Measurements from ENCODE around the gene SPDYE2B. TPM values are rescaled to one million over a fixed set of nuclear protein-coding genes. Genes with fewer than 3 reads are reported as not detected.
"Not testable (repeated sequence)": the region's sequence is repeated elsewhere in the genome, so short reads cannot be mapped to it uniquely, and the experiment has no call there.

SPDYE2B gene
- total and polyA plus RNA-seq, 2 donors (not counting 1 experiment from before 2014, with no cell fraction given) = not detected

DNA sequence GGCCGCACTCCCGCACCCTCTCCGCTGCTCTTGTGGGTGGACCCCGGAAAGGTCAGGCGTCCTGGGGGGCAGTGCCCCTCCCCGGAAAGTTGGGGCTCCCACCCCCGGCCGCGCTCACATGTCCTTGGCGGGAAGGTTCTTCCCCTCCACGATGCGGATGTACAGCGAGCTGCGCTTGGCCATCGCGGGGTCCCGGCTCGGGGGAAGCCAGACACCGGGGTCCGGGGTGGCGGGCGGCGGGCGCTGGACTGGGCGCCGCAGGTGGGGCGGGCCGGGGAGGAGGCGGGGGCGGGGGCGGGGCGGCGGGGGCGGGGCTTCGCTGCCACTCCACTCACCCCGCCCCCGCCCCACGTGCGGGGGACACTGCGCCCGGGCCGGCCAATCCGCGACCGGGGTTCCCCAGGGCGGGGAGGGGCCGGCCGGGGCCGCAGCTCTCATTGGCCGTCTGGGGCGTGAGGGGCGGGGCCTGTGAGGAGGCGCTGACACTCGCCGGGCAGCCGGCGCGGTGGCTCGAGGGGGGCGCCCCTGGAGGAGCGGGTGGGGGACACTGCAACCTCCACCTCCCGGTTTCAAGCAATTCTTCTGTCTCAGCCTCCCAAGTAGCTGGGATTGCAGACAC lies 33.5 kb upstream of the SPDYE2B start, which contains the start of gene RASA4:
RASA4 (minus strand) TSS at position 250 of the 619 bp plus-strand sequence; CDS start at position 183, 67 bp downstream.
- Histone ChIP-seq H3K4me3 (replicated peaks in 1 of 4; ENCODE audit: control extremely low read depth in 1 of 4, insufficient read depth in 1 of 4, low read depth in 3 of 4, low read length in 4 of 4) (peak within 1 kb of the TSS in 1 of 4 experiments; percentile 48), H3K4me2 (ENCODE audit: extremely low read depth, insufficient read depth, low read length) (peak within 1 kb of the TSS; percentile 44)
- H4K20me1 ChIP-seq (ENCODE audit: control insufficient read depth, extremely low read depth, insufficient read depth, low read length); H3K9me3 ChIP-seq (ENCODE audit: control insufficient read depth, insufficient read depth, low read depth, low read length); H3K79me2 ChIP-seq (ENCODE audit: control insufficient read depth, insufficient read depth, low read length); H3K36me3 ChIP-seq (ENCODE audit: control insufficient read depth, insufficient read depth, low read length); H2AFZ ChIP-seq (ENCODE audit: low read length); H3K4me1 ChIP-seq (ENCODE audit: control insufficient read depth, extremely low read depth, insufficient read depth, low read length); H3K27ac ChIP-seq (ENCODE audit: insufficient read depth, low read length); H3K9ac ChIP-seq (ENCODE audit: insufficient read depth, low read length); H3K27me3 ChIP-seq (ENCODE audit: control insufficient read depth, insufficient read depth, low read length): not testable (repeated sequence)
- DNase-seq (ENCODE audit: low read depth in 2 of 2) = peak in 1 of 2 donors; percentile 0

DNA sequence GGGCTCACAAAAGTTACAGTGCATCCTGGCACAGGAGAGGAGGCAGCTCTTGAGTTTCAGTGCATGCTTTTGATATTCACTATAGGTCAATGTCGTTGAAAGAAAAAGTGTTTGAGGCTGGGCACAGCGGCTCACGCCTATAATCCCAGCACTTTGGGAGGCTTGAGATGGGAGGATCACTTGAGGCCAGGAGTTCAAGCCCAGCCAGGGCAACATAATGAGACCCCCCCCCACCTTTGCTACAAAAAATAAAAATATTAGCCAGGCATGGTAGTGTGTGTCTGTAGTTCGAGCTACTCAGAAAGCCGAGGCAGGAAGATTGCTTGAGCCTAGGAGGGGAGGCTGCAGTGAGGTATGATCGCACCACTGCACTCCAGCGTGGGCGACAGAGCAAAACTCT lies 32.0 kb upstream of the SPDYE2B start:
- not testable (repeated sequence) for H3K36me3 ChIP-seq (ENCODE audit: control insufficient read depth, insufficient read depth, low read length); H3K4me2 ChIP-seq (ENCODE audit: extremely low read depth, insufficient read depth, low read length); H3K4me3 ChIP-seq (replicated peaks in 1 of 4; ENCODE audit: control extremely low read depth in 1 of 4, insufficient read depth in 1 of 4, low read depth in 3 of 4, low read length in 4 of 4); H3K79me2 ChIP-seq (ENCODE audit: control insufficient read depth, insufficient read depth, low read length); H3K27ac ChIP-seq (ENCODE audit: insufficient read depth, low read length); H2AFZ ChIP-seq (ENCODE audit: low read length); H3K9ac ChIP-seq (ENCODE audit: insufficient read depth, low read length); DNase-seq (ENCODE audit: low read depth in 2 of 2); H3K27me3 ChIP-seq (ENCODE audit: control insufficient read depth, insufficient read depth, low read length); H3K4me1 ChIP-seq (ENCODE audit: control insufficient read depth, extremely low read depth, insufficient read depth, low read length); H4K20me1 ChIP-seq (ENCODE audit: control insufficient read depth, extremely low read depth, insufficient read depth, low read length); H3K9me3 ChIP-seq (ENCODE audit: control insufficient read depth, insufficient read depth, low read depth, low read length)

DNA sequence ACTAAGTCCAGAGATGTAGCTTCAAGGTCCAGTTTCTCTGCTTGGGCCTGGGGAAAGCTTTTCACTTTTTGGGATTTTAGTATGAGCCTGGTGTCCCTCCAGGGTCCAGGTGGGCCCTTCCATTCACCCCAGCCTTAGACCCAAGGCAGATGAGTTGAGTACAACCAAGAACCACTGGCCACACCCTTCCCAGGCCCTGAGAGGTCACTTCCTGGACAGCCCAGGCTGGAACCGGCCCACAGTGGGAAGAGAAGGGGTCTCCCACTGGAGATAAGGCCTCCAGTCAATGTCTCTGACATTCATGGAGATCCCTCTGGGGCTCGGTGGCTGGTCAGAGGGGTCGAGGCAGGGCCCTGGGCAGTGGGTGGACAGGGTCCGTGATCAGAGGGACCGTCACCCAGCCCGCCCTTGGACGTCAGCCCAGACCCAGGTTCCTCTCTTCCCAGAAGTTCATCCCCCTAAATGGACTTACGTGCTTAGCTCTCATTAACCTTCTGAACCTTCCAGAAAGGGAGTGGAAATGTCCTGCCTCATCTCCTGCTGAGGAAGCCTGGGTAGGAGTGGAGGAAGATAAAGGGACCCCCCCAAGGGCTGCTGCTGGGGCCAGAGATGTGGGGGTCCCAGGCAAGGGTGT lies 22.7 kb upstream of the SPDYE2B start:
- not testable (repeated sequence) for H3K27me3 ChIP-seq (ENCODE audit: control insufficient read depth, insufficient read depth, low read length); DNase-seq (ENCODE audit: low read depth in 2 of 2); H3K9me3 ChIP-seq (ENCODE audit: control insufficient read depth, insufficient read depth, low read depth, low read length); H3K4me1 ChIP-seq (ENCODE audit: control insufficient read depth, extremely low read depth, insufficient read depth, low read length); H2AFZ ChIP-seq (ENCODE audit: low read length); H3K4me3 ChIP-seq (replicated peaks in 1 of 4; ENCODE audit: control extremely low read depth in 1 of 4, insufficient read depth in 1 of 4, low read depth in 3 of 4, low read length in 4 of 4); H3K36me3 ChIP-seq (ENCODE audit: control insufficient read depth, insufficient read depth, low read length); H3K9ac ChIP-seq (ENCODE audit: insufficient read depth, low read length); H4K20me1 ChIP-seq (ENCODE audit: control insufficient read depth, extremely low read depth, insufficient read depth, low read length); H3K79me2 ChIP-seq (ENCODE audit: control insufficient read depth, insufficient read depth, low read length); H3K4me2 ChIP-seq (ENCODE audit: extremely low read depth, insufficient read depth, low read length); H3K27ac ChIP-seq (ENCODE audit: insufficient read depth, low read length)

DNA sequence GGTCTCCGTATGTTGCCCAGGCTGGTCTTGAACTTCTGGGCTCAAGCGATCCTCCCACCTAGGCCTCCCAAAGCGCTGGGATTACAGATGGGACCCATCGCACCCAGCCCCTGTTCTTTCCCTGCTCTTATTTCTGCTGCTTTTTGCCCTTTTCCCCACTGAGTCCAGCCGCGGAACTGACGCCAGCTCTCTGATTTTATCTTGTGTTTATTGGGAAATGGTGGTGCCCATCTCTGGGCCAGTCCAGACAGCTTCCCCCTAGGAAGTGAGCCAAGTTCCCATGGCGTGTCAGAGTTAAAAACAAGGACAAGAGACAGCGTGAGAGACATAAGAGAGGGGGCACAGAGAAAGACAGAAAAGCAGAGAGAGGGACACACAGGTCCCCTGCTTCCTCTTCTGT lies 19.5 kb upstream of the SPDYE2B start:
- not testable (repeated sequence) for H3K9ac ChIP-seq (ENCODE audit: insufficient read depth, low read length); DNase-seq (ENCODE audit: low read depth in 2 of 2); H3K27me3 ChIP-seq (ENCODE audit: control insufficient read depth, insufficient read depth, low read length); H3K27ac ChIP-seq (ENCODE audit: insufficient read depth, low read length); H3K79me2 ChIP-seq (ENCODE audit: control insufficient read depth, insufficient read depth, low read length); H3K4me2 ChIP-seq (ENCODE audit: extremely low read depth, insufficient read depth, low read length); H2AFZ ChIP-seq (ENCODE audit: low read length); H3K36me3 ChIP-seq (ENCODE audit: control insufficient read depth, insufficient read depth, low read length); H4K20me1 ChIP-seq (ENCODE audit: control insufficient read depth, extremely low read depth, insufficient read depth, low read length); H3K4me3 ChIP-seq (replicated peaks in 1 of 4; ENCODE audit: control extremely low read depth in 1 of 4, insufficient read depth in 1 of 4, low read depth in 3 of 4, low read length in 4 of 4); H3K9me3 ChIP-seq (ENCODE audit: control insufficient read depth, insufficient read depth, low read depth, low read length); H3K4me1 ChIP-seq (ENCODE audit: control insufficient read depth, extremely low read depth, insufficient read depth, low read length)

DNA sequence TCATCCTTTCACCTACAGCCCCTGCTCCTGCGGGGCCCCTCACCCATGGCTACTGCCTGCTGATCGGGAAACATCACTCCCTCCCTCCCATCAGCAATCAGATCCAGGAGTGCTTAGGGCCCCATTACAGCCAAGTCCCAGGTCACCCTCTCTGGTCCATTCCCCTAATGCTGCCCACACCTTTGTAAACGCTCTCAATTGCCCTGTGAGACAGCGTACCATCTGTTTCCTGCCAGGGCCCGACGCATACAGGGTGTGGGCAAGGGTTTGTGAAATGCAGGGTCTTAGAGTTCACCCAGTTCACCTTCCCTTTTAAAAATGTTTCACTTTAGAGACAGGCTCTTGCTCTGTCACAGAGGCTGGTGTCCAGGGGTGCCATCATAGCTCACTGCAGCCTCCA lies 15.8 kb upstream of the SPDYE2B start:
- H3K27ac ChIP-seq (ENCODE audit: insufficient read depth, low read length); H3K4me1 ChIP-seq (ENCODE audit: control insufficient read depth, extremely low read depth, insufficient read depth, low read length); H3K9me3 ChIP-seq (ENCODE audit: control insufficient read depth, insufficient read depth, low read depth, low read length); H3K27me3 ChIP-seq (ENCODE audit: control insufficient read depth, insufficient read depth, low read length); H3K4me3 ChIP-seq (replicated peaks in 1 of 4; ENCODE audit: control extremely low read depth in 1 of 4, insufficient read depth in 1 of 4, low read depth in 3 of 4, low read length in 4 of 4); H3K79me2 ChIP-seq (ENCODE audit: control insufficient read depth, insufficient read depth, low read length); H3K36me3 ChIP-seq (ENCODE audit: control insufficient read depth, insufficient read depth, low read length); H4K20me1 ChIP-seq (ENCODE audit: control insufficient read depth, extremely low read depth, insufficient read depth, low read length); H2AFZ ChIP-seq (ENCODE audit: low read length); DNase-seq (ENCODE audit: low read depth in 2 of 2); H3K9ac ChIP-seq (ENCODE audit: insufficient read depth, low read length); H3K4me2 ChIP-seq (ENCODE audit: extremely low read depth, insufficient read depth, low read length): not testable (repeated sequence)

DNA sequence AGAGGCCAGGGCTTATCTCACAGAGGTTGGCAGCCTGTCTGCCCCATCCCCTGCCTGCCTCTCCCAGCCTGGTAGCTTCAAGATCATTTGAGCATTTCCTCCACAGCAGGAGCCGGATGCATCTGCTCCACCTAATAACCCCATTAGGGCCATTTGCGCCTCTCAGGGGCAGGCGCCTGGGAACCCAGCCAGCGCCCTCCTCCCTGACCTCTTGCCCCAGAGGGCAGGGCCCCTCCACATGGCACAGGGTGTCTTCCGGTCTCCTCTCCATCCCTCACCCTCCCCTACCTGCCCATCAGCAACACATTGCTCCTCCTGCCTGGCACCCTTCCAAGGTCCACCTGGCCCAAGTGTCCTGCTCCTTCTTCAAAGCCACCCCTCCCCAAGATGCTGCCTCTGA lies 14.8 kb upstream of the SPDYE2B start:
- not testable (repeated sequence) for H2AFZ ChIP-seq (ENCODE audit: low read length); H3K4me3 ChIP-seq (replicated peaks in 1 of 4; ENCODE audit: control extremely low read depth in 1 of 4, insufficient read depth in 1 of 4, low read depth in 3 of 4, low read length in 4 of 4); H3K4me1 ChIP-seq (ENCODE audit: control insufficient read depth, extremely low read depth, insufficient read depth, low read length); H3K4me2 ChIP-seq (ENCODE audit: extremely low read depth, insufficient read depth, low read length); H3K27ac ChIP-seq (ENCODE audit: insufficient read depth, low read length); H3K79me2 ChIP-seq (ENCODE audit: control insufficient read depth, insufficient read depth, low read length); H3K36me3 ChIP-seq (ENCODE audit: control insufficient read depth, insufficient read depth, low read length); H3K9me3 ChIP-seq (ENCODE audit: control insufficient read depth, insufficient read depth, low read depth, low read length); H3K9ac ChIP-seq (ENCODE audit: insufficient read depth, low read length); H3K27me3 ChIP-seq (ENCODE audit: control insufficient read depth, insufficient read depth, low read length); DNase-seq (ENCODE audit: low read depth in 2 of 2); H4K20me1 ChIP-seq (ENCODE audit: control insufficient read depth, extremely low read depth, insufficient read depth, low read length)

DNA sequence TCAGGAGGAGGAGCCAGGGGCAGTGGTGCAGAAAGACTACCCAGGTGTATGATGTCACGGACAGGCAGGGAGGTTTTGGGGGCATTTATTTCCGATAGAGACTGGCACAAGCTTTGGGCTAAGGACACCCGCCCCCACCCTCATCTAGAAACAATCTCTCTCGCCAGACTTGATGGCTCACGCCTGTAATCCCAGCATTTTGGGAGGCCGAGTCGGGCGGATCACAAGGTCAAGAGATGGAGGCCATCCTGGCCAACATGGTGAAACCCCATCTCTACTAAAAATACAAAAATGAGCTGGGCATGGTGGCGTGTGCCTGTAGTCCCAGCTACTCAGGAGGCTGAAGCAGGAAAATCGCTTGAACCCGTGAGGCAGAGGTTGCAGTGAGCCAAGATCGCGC lies 13.2 kb upstream of the SPDYE2B start:
- H4K20me1 ChIP-seq (ENCODE audit: control insufficient read depth, extremely low read depth, insufficient read depth, low read length); H3K4me1 ChIP-seq (ENCODE audit: control insufficient read depth, extremely low read depth, insufficient read depth, low read length); H3K4me2 ChIP-seq (ENCODE audit: extremely low read depth, insufficient read depth, low read length); H3K79me2 ChIP-seq (ENCODE audit: control insufficient read depth, insufficient read depth, low read length); H3K9ac ChIP-seq (ENCODE audit: insufficient read depth, low read length); H3K9me3 ChIP-seq (ENCODE audit: control insufficient read depth, insufficient read depth, low read depth, low read length); DNase-seq (ENCODE audit: low read depth in 2 of 2); H3K27me3 ChIP-seq (ENCODE audit: control insufficient read depth, insufficient read depth, low read length); H2AFZ ChIP-seq (ENCODE audit: low read length); H3K36me3 ChIP-seq (ENCODE audit: control insufficient read depth, insufficient read depth, low read length); H3K4me3 ChIP-seq (replicated peaks in 1 of 4; ENCODE audit: control extremely low read depth in 1 of 4, insufficient read depth in 1 of 4, low read depth in 3 of 4, low read length in 4 of 4); H3K27ac ChIP-seq (ENCODE audit: insufficient read depth, low read length): not testable (repeated sequence)
